ENCODE results near the gene BMPR1A.
"Not testable (repeated sequence)": the region's sequence is repeated elsewhere in the genome, so short reads cannot be mapped to it uniquely, and the experiment has no call there.

Gene BMPR1A

DNA sequence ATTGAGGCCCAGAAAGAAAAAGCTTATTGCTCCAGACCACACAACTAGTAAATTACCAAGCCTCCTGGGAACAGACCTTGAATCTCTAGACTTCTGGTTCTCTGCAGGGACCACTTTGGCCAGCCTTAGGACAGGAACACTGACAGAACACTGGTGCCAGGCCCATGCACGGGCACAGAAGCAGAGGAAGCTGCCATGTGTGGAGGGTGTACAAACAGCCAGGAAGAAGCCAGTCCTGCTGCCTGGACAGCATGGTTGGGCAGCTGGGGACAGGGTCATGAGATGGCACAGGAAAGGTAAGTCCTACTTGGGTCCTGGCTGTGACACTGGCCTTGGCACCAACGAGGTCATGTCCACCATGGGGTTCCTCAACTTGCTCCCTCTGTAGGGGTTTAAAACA is 181.8 kb downstream of the BMPR1A start:
- no peak overlapping the region for H3K27ac ChIP-seq (ENCODE audit: low read depth, low read length)
- no peaks in the 10 kb centered on the region for H3K79me2 ChIP-seq (ENCODE audit: control insufficient read depth, low read length)
- H4K20me1 ChIP-seq (ENCODE audit: control insufficient read depth, insufficient read depth, low read depth, low read length) = no peaks in the 10 kb centered on the region
- no peak overlapping the region for H3K4me3 ChIP-seq (ENCODE audit: low read length)
- no peaks in the 10 kb centered on the region for H3K4me1 ChIP-seq (ENCODE audit: control insufficient read depth, low read length)
- H3K4me2 ChIP-seq (ENCODE audit: low read length) = no peak overlapping the region
- TF ChIP-seq EZH2phosphoT487 (IDR thresholded peaks at IDR 0.05; ENCODE audit: borderline replicate concordance, low read length) = no peak
- TF ChIP-seq CTCF (IDR thresholded peaks at IDR 0.05; ENCODE audit: low read depth, low read length, poor library complexity, severe bottlenecking) = no peak
- H3K9me2 ChIP-seq (replicated peaks; ENCODE audit: control insufficient read depth, low read length) = no peaks in the 10 kb centered on the region
- 0 out of 2 replicates have a peak, but pooled peaks cover 3% of the 10 kb centered on the region for H3K27me3 ChIP-seq (ENCODE audit: control insufficient read depth, low read length)
- no peaks in the 10 kb centered on the region for H3K36me3 ChIP-seq (ENCODE audit: control insufficient read depth, low read length)
- H3K9me3 ChIP-seq (ENCODE audit: control insufficient read depth, insufficient read depth, low read length) = no peaks in the 10 kb centered on the region
- H3F3A ChIP-seq (ENCODE audit: control insufficient read depth, insufficient read depth) = no peaks in the 10 kb centered on the region

DNA sequence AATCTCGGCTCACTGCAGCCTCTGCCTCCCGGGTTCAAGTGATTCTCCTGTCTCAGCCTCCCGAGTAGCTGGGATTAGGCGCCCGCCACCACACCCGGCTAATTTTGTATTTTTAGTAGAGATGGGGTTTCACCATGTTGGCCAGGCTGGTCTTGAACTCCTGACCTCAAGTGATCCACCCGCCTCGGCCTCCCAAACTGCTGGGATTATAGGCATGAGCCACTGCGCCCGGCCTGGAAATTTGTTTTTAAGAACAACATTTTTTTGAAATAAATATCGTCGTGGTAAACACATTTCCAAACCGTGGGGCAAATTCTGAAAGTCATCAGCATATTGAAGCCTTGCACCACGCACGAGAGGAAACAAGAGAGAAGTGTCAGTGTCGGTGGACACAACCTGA is 183.7 kb downstream of the BMPR1A start:
- H3K36me3 ChIP-seq (ENCODE audit: control insufficient read depth, low read length); H3F3A ChIP-seq (ENCODE audit: control insufficient read depth, insufficient read depth); H4K20me1 ChIP-seq (ENCODE audit: control insufficient read depth, insufficient read depth, low read depth, low read length); H3K9me2 ChIP-seq (replicated peaks; ENCODE audit: control insufficient read depth, low read length); H3K4me1 ChIP-seq (ENCODE audit: control insufficient read depth, low read length); H3K4me3 ChIP-seq (ENCODE audit: low read length); H3K4me2 ChIP-seq (ENCODE audit: low read length); H3K27ac ChIP-seq (ENCODE audit: low read depth, low read length); H3K9me3 ChIP-seq (ENCODE audit: control insufficient read depth, insufficient read depth, low read length); H3K27me3 ChIP-seq (ENCODE audit: control insufficient read depth, low read length); H3K79me2 ChIP-seq (ENCODE audit: control insufficient read depth, low read length): not testable (repeated sequence)

- no peak for TF ChIP-seq CTCF (IDR thresholded peaks at IDR 0.05; ENCODE audit: low read depth, low read length, poor library complexity, severe bottlenecking)
- TF ChIP-seq EZH2phosphoT487 (IDR thresholded peaks at IDR 0.05; ENCODE audit: borderline replicate concordance, low read length) = no peak
- Histone ChIP-seq H3F3A (ENCODE audit: control insufficient read depth, insufficient read depth) (no peaks in the 10 kb centered on the region), H3K9me2 (replicated peaks; ENCODE audit: control insufficient read depth, low read length) (no peaks in the 10 kb centered on the region)
Observed at GRCh38 chr10:86940677-86941076, 184.3 kb downstream of the BMPR1A start.

GRCh38 chr10:86941426-86941825 is 185.0 kb downstream of the BMPR1A start:
- Histone ChIP-seq H3K9me2 (replicated peaks; ENCODE audit: control insufficient read depth, low read length) (no peaks in the 10 kb centered on the region), H3K9me3 (ENCODE audit: control insufficient read depth, insufficient read depth, low read length) (no peaks in the 10 kb centered on the region), H3K36me3 (ENCODE audit: control insufficient read depth, low read length) (no peaks in the 10 kb centered on the region), H3K4me2 (ENCODE audit: low read length) (no peak overlapping the region), H3F3A (ENCODE audit: control insufficient read depth, insufficient read depth) (no peaks in the 10 kb centered on the region), H4K20me1 (ENCODE audit: control insufficient read depth, insufficient read depth, low read depth, low read length) (no peaks in the 10 kb centered on the region), H3K27ac (ENCODE audit: low read depth, low read length) (no peak overlapping the region), H3K27me3 (ENCODE audit: control insufficient read depth, low read length) (0 out of 2 replicates have a peak, but pooled peaks cover 3% of the 10 kb centered on the region), H3K4me3 (ENCODE audit: low read length) (no peak overlapping the region), H3K79me2 (ENCODE audit: control insufficient read depth, low read length) (no peaks in the 10 kb centered on the region), H3K4me1 (ENCODE audit: control insufficient read depth, low read length) (no peaks in the 10 kb centered on the region)
- TF ChIP-seq EZH2phosphoT487 (IDR thresholded peaks at IDR 0.05; ENCODE audit: borderline replicate concordance, low read length) (no peak), CTCF (IDR thresholded peaks at IDR 0.05; ENCODE audit: low read depth, low read length, poor library complexity, severe bottlenecking) (no peak)

More at GRCh38 chr10:86940677-86941076, 184.3 kb downstream of the BMPR1A start:
- Histone ChIP-seq H3K9me3 (ENCODE audit: control insufficient read depth, insufficient read depth, low read length) (no peaks in the 10 kb centered on the region), H3K36me3 (ENCODE audit: control insufficient read depth, low read length) (no peaks in the 10 kb centered on the region), H3K27me3 (ENCODE audit: control insufficient read depth, low read length) (0 out of 2 replicates have a peak, but pooled peaks cover 3% of the 10 kb centered on the region), H4K20me1 (ENCODE audit: control insufficient read depth, insufficient read depth, low read depth, low read length) (no peaks in the 10 kb centered on the region), H3K79me2 (ENCODE audit: control insufficient read depth, low read length) (no peaks in the 10 kb centered on the region), H3K27ac (ENCODE audit: low read depth, low read length) (no peak overlapping the region), H3K4me3 (ENCODE audit: low read length) (no peak overlapping the region), H3K4me2 (ENCODE audit: low read length) (no peak overlapping the region), H3K4me1 (ENCODE audit: control insufficient read depth, low read length) (no peaks in the 10 kb centered on the region)

All from DOHH2 (cell line).